Left hindlimb (tissue), 1 donor: ENCODE data around the gene BGN.

Source experiments
- DNase-seq: peaks from one replicate; pipeline ENCODE4 v3.0.0-alpha.2; 2018

BGN gene

DNA sequence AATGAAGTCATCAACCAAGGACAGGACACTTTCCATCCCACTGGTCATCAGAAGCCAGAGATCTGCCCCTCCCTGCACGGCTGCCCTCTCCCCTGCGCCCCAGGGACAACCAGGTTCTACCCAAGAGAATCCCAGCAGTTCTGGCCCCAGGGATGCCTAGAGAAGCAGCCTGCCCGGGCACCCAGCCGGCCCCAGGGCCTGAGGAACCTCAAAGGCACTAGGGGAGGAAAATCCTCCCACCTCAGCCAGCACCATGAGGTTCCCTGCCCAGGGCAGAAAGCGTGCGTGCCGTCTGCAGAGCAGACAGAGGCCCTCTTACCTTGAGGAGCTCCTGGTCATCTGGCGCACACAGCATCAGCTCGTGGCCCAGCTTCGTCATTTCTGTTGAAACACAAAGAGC, 32.5 kb upstream of the BGN start:
- no peak for DNase-seq

DNA sequence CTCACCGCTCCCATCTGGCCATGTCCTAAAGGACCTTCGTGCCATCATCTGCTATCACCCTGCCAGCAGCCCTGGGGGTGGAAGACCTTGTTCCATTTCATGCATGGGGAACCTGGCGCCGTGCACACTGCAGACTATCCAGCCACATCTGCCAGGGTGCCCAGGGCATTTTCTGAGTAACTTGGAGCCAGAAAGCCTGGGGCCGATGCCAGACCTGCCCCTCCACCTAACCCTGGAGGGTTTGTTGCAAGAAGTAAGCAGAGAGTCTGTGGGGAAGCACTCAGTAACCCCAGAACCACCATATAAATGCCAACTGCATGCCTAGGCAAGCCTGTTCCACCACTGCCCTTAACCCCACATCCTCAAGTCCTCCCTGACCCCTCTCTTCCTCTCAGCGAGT, 31.7 kb upstream of the BGN start:
- DNase-seq = no peak

DNA sequence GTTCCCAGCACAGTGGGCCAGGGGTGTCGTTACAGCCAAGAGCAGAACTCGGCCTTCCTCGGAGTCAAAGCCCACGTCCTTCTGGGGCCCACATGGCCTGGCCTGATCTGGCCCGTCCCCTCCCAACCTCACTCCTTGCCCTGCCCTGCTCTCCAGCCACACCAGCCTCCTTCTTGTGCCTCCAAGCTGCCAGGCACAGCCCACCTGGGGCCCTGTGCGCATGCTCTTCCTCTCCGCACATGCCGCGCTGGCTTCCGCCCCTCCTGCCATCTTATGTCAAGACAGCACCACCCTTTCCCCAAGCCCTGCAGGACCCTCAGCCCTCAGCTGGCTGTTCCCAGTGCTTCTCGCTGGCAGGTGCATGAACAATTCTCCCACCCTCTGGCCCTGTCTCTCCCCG, 31.2 kb upstream of the BGN start:
- DNase-seq = no peak

DNA sequence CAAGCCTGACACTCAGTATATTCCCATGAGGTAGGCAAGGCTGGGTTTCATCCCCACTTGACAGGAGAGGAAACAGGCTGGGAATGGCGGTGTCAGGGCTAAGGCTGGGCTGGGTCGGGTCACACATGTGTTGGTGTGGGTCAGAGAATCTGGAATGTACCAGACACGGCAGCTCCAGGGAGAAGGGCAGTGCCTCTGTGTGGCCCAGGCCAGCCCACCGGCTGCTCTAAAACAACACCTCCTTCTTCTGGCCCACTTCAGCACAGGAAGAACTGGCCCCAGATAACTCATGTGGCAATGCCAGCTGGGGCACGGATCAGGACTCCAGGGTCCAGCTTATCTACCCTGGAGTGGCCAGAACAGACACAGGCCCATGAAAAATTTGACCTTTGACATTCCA, 30.7 kb upstream of the BGN start:
- DNase-seq = no peak

DNA sequence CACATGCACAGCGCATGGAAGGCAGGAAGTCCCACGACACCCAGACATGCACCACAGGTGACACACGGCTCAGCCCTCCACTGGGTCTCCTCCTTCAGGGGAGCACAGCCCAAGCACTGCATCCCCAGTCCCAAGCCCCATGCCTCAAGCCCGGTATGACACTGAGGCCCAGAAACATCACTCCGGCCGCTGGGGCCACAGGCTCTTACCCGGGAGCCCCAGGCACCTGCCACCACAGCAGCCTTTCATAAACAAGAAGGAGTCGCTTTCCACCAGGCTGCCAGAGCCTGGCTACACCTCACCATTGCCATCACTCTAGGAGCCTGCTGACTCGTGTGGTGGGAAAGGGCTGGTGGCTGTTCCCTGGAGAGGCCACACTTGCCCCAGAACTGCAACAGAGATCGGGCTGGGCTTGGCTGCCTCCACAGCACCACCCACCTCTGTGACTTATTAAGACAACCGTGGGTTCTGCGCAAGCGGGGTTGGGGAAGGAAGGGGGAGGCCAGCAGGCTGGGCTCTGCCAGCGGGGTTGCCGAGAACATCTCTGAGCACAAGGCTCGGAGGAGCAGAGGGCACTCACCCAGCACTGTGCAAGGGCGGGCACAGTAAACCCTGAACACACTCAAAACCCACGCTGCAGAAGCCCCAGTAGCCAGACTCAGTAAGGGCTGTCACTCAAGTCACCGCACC, 28.9 kb upstream of the BGN start:
- DNase-seq = no peak

DNA sequence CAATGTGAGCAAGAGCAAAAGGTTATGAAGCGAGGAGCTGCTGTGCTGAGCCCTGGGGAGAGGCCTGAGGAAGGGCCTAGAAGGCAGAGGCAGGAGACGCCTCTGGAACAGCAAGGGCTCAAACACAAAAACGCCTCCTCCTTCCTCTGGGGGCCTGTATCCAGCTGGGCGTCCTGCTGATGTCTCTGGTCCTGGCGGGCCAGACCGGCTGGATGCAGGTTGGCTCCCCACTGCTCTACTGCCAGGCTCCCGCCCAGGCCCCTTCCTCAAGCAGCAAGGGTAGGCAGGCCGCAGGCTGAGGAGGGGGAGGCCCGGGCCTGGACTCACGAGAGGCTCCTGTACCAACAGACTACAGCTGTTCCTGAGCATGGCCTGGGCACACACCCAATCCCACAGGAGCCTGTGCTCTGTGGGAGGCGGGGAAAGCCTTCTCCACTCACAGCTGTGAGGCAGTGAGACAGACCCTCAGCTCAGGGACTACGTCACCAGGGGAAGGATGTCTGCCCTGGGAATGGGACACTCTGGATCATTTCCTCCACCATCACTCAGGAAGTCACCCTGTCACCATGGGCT, 26.7 kb upstream of the BGN start:
- no peak for DNase-seq

DNA sequence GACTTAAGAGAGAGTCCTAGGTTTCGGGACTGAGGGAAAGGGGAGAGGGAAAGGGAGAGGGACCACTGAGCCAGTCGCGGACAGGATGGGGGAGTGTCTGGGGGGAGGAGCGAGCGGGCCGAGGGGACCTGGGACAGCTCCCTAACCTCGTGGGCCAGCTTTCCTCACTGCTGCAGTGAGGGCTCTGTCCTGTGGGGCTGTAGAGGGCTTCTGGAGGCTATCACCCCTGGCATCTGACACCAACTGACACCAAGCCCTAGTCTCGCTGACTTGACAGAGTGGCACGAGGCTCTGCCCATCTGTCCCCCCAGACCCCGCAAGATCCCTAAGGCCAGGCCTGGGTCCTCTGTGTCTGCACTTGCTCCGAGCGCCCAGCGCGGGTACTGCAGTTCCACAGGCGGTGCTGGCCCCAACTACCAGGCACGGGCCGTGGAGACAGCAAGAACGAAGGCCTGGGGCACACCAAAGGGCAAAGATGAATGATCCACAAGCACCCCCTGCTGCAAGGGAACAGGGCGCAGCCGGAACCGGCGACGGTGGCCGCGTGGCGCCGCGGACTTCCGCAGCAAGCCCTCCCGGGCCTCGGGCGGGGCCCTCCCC, 24.9 kb upstream of the BGN start:
- no peak for DNase-seq

DNA sequence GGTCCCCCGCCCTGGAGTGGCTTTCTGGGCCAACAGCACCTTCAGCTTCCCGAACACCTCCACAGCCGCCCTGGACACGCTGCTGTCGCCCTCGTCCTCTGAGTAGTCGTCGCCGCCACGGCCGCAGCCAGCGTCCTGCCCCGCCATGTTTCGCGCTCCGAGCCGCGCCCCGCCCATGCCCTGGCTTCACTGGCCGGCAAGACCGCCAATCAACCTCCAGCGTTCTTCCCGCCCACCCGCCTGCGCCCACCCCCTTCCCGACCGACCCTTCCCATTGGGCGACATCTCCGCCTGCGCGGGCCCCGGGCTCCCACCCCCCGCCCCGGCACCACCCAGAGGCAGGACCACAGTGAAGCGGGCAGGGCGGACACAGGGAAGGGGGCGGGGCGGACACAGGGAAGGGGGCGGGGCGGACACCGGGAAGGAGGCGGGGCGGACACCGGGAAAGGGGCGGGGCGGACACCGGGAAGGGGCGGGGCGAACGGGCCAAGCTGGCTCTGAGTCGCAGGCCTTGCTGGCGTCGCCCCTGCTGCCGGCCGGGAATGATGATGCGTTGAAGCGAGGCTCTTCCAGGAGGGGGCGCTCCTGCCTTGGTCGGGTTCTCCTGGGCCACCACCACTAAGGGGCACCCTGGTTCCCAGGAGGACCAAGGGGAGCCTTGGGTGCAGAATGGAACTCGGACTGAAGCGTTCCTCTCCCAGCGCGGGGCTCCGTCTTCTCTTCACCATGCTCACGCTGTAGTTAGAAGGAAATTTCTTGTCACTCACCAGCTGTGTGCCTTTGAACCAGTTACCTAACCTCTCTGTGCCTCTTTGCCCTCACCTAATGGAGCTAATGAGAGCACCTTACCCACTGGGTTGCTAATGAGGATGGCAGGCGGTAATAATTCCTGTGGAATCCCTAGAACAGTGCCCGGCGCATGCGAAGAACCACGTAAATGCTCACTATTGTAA, 24.1 kb upstream of the BGN start, which contains the start of gene HAUS7:
Gene HAUS7, minus strand, starts transcription at position 166 of the 953 bp plus-strand sequence. Its CDS starts 19 bp downstream, at position 147.
- DNase-seq = peak; percentile 96

DNA sequence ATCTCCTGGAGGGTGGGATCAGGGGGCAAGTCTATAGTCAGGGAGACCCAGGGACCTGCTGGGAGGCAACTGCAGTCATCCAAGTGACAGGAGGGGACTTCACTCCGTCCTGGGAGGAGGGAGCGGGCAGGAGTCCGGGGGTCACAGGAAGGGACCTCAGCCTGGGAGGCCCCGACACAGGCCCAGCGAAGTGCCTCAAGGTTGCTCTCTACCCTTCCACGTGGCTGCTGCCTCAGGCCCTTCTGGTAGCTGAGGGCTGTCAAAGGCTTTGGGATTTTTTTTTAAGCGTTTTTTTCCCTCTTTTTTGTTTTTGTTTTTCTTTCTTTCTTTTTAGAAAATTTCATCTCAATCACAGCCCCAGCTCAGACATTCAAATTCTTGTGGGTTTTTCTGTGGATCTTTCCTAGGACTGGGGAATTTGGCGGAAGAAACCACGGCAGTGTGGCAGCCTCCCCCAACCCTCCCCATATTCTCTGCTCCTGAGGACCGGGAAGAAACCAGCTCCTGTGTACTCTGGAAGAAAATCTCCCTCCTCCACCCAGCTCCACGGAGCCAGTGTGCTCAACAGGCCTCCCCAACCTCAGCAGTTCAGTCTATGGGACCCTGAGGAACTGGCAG, 23.0 kb upstream of the BGN start:
- no peak for DNase-seq

DNA sequence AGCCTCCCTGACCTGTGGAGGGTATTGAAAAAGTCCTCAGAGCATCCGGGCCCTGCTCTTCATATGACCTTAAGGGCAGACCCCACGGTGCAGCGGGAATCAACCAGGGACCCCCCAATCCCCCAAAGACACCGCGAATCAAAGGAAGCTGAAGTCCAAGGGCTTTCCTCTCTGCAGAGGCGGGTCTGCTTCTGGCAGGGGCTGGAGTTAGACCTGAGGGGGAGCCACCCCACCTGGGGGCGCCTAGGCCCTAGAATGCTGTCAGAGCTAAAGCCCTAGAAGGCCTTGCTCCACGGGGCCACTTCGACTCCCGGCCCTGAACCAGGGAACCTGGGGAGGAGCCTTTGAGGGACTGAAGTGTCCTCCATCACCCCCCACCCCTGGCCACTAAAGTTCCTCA, 21.7 kb upstream of the BGN start:
- no peak for DNase-seq

DNA sequence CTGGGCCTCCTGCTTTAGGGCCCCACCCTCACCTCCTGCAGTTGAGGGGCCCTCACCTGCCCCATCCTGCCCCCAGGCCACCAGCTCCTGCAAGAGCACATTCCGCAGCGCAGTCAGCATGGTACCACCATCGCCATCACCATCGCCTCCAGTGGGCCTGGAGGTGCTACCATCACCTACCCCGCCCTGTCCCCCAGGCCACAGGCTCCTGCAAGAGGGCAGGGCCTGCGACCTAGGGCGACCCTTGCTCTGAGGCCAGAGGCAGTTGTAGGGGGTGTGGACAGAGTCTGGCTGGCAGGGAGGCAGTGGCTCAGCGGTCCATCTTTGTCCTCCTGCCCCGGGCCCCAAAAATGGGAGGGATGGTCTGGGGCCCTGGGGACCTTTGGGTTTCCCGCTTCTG, 20.5 kb upstream of the BGN start:
- DNase-seq = no peak

DNA sequence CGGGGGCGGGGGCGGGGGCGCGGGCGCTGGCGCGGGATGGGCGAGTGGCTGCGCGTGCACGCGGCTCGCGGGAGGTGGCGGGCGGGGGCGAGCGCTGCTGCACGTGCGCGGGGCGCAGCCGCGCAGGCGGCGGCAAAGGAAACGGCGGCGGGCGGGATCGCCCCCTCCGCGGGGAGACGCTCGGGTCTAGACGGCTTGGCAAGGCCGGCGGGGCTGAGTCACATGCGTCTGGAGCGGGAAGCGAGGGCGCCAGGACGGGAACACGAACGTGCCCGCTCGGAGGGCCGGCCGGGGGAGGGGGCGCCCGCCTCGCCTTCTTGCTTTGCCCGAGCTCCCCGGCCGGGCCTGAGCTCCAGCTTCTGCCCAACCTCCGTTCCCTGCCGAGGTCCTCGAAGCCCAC, 20.1 kb upstream of the BGN start:
- peak; percentile 83 for DNase-seq

DNA sequence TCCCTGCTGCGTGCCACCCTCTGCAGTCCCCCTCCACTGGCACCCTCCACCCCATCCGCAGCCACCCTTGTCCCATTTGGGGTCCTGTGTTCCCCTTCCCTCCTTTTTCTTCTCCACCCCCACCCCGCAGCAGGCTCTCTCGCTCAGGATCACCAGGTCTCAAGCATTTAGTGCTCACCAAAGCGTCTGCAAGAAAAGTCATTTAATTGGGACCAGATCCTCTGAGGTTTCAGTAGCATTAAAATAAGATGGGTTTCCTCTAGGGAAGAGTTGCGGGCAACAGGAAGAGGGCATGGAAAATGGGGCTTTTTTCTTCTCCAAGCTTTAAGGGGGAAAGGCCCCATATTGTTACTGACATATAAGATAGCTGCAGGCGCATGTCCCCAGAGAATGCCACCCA, 19.5 kb upstream of the BGN start:
- DNase-seq = no peak

DNA sequence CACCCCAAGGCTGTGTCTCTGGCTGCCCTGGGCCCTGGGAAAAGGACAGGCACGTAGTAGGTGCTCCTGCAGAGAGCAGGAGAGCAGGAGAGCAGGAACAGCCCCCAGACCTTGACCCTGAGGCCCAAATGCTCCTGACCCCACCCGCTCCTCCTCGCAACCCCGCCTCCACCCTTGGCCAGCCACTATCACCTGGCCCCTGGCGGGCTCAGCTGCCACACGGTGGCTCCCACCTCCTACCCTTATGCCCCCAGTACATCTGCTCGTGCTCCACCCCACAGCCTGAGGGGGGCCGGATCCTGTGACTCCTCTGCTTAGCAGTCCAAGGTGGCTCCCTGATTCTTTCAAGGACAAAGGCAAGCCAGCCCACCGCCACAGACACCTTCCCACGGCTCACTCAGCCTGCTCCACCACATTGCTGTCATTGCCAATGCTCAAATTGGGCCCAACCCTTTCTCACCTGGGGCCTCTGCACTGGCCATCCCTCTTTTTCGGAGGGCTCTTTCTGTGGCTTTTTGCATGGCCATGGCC, 19.0 kb upstream of the BGN start:
- no peak for DNase-seq

DNA sequence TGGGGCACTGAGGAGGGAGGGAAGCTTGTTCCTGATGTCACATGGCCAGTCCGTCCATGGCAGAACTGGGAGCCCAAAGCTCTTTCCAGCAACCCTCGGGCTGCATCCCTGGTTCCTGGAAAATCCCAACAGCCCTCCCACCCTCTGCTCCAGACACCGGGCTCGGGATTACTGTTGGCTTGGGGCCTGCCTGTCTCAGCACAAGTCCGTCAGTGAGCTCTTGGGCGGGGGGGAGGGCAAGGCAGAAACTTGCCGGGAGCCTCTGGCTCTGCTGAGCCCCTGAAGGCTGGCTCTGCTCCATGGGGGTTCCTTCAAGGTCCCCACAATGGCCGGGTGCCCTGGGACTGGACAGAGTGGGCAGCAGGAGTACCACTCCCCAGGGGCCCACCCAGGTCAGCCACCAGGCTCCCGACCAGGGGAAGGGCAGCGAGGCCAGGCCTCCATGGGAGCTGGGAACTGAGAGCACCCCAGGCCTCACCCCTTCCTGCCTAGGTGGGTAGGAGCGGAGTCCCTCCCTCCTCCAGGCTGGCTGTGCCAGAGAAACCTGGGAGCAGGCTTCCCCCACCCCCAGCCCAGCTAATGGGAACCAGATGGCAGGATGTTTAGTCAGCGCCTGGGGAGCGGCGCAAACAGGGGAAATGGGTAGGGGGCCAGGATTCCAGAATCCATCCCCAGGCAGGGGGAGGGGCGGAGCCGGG, 18.0 kb upstream of the BGN start:
- DNase-seq = peak; percentile 84

DNA sequence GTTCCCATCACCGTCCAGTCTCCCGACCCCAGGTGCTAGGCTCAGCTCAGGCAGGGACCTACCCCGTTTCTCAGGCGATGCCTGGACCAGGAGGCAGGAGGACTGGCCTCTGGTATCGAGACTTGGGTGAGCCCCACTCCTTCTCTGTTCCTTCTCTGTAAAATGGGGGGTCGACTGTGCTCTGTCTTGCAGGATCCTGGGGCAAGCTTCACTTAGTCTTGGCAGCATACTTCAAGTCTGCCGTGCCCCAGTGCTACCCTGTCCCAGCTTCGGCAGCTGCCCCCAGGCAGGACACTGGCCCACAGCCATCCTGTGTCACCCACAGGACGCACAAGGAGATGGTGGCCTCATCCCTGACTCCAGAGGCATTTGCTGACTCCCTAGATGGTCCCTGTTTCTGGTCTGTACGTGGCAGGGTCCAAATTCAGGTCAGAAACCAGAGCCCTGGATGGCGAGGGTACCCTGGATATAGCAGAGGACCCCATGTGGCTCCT, 17.4 kb upstream of the BGN start:
- DNase-seq = no peak

DNA sequence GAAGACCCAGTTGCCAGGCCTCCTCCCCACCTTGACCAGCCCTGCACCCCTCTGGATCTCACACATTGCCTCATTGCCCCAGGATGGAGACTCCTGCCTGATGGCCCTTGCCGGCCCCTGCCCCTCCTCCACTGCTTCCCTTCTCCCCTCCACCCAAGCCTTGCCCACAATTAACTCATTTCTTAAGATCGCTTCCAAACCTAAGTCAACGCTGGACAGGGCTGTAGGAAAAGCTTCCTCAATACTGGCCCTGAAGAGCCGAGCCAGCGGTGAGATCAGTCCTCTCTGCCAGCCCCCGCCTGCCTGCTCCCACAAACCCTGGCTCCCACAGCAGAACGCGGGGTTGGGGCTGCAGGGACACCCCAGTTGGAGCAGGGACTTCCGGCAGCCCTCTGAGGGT, 16.9 kb upstream of the BGN start:
- DNase-seq = no peak

DNA sequence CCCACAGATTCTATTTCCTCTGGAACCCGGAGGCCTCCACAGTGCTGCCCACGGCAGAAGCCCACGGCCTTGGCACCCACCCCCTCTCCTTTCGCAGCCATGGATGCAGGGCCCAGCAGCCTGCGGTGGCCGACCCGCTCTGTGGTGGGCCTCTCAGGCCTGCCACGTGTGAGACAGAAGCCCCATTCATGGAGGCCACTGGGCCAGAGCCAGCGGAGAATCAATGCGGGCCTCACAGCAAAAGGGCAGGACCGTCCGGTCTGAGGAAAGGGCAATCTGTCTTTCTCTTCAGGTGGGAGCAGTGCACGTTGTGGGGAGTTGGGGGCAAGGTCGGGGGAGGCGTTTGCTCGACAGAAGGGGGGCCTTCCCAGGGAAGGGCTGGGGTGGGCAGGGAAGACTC, 16.0 kb upstream of the BGN start:
- no peak for DNase-seq

DNA sequence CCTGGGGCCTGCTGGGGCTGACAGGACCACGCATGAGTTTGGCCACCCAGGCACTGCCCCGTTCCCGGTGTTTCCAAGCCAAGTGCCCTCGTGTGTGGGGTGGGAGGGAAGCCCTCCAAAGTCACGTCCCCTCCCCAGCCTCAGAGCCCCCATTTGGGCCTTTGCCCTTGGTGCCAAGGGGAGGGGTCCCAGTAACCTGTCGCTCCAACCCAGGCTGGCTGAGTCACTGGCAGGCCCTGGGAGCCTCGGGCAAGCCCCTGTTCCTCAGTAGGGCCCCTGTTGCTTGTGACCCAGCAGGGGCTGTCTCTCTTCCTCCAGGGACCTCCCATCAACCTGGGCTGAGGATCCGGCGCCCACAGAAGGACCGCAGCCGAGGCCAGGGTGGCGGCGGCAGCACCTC, 13.7 kb upstream of the BGN start:
- DNase-seq = no peak

DNA sequence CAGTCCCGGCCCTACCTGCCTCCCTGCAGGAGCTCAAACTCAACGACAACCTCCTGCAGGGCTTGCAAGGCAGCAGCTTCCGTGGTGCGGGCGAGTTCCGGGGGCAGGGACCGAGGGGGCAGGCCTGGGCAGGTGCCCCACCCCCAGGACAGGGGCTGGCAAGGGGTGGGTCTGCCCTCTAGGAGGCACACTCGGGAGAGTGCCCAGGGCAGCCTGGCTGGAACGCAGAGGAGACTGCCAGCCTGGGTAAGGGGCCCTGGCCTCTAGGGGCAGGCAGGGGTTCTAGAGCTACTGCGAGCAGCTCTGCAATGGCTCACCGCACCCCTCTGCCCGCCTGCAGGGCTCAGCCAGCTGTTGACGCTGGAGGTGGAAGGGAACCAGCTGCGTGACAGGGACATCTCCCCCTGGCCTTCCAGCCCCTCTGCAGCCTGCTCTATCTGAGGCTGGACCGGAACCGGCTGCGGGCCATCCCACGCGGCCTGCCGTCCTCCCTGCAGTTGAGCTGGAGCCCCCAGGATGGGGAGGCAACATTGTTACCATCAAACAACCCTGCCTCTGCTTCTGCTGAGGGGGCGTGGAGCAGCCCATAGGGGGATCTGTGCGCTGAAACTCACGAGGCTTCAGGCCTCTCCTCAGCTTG, 12.3 kb upstream of the BGN start:
- DNase-seq = no peak

DNA sequence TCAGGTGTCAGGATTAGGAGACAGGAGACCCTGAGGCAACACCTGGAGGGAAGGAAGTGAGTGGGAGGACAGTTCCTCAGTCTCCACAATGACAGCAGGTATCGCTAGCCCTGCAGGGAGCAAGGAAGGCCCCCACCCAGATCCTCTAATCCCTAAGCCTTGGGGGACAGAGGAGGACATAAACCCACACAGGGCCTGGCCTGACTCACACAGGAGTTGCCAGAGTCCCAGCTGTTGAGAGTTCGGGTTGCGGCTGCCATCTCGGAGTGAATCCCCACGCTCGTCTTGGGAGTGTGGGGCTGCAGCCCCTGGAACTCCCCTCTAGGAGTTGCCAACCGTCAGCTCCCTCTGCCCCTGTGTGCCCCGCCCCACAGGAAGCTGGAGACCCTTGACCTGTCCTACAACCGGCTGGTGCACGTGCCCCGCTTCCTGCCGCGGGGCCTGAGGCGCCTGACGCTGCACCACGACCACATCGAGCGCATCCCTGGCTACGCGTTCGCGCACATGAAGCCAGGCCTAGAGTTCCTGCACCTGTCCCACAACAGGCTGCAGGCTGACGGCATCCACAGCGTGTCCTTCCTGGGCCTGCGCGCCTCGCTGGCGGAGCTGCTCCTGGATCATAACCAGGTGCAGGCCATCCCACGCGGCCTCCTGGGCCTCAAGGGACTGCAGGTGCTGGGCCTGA, 9.2 kb upstream of the BGN start:
- DNase-seq = no peak
